Bronchial epithelial cell (primary cell): ENCODE data around the gene CLEC10A. TPM values are rescaled to one million over a fixed set of nuclear protein-coding genes. Genes with fewer than 3 reads are reported as not detected.
"Not testable (repeated sequence)": the region's sequence is repeated elsewhere in the genome, so short reads cannot be mapped to it uniquely, and the experiment has no call there.

Source experiments
- DNase-seq: peaks from one replicate; pipeline ENCODE4 v3.0.0-alpha.2; 2010; ENCODE audit warnings: low read depth
- FAIRE-seq: peaks from 2 replicates; lab custom pipeline; 2011; peaks lifted over from hg19 to GRCh38; lab: Jason Lieb, UNC
- H3K27me3 ChIP-seq: 2 replicates; pipeline ENCODE4 v1.5.1; 2011; ENCODE audit warnings: low read length; ENCODE audit not compliant: control insufficient read depth, insufficient read depth
- H3K36me3 ChIP-seq: 2 replicates; pipeline ENCODE4 v1.5.1; 2011; ENCODE audit warnings: low read length; ENCODE audit not compliant: control insufficient read depth, insufficient read depth
- H3K4me3 ChIP-seq: 2 replicates; pipeline ENCODE4 v1.5.1; 2011; ENCODE audit warnings: mild to moderate bottlenecking, low read depth, low read length, control low read depth
- total RNA-seq: library from RNA; depleted of rRNA; stranded (reverse); fragments of >200 nt; gene quantifications from 2 replicates; pipeline ENCODE4 v1.2.1, GENCODE V29; 2014
- TF ChIP-seq, protein P1 (sequence below): IDR thresholded peaks from 2 replicates; pipeline ENCODE4 v1.5.1; 2011; ENCODE audit warnings: mild to moderate bottlenecking, moderate library complexity, low read length, control low read depth, inconsistent platforms; ENCODE audit not compliant: insufficient read depth, severe bottlenecking

CLEC10A gene, protein sequence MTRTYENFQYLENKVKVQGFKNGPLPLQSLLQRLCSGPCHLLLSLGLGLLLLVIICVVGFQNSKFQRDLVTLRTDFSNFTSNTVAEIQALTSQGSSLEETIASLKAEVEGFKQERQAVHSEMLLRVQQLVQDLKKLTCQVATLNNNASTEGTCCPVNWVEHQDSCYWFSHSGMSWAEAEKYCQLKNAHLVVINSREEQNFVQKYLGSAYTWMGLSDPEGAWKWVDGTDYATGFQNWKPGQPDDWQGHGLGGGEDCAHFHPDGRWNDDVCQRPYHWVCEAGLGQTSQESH
- total RNA-seq, result not detected in 2 replicates

- DNase-seq (no peak), FAIRE-seq (no peak)
- Histone ChIP-seq H3K4me3 (no peak within 1 kb of the TSS), H3K36me3 (no peaks in the 10 kb centered on the region), H3K27me3 (no peaks in the 10 kb centered on the region)
- TF ChIP-seq, protein P1, sequence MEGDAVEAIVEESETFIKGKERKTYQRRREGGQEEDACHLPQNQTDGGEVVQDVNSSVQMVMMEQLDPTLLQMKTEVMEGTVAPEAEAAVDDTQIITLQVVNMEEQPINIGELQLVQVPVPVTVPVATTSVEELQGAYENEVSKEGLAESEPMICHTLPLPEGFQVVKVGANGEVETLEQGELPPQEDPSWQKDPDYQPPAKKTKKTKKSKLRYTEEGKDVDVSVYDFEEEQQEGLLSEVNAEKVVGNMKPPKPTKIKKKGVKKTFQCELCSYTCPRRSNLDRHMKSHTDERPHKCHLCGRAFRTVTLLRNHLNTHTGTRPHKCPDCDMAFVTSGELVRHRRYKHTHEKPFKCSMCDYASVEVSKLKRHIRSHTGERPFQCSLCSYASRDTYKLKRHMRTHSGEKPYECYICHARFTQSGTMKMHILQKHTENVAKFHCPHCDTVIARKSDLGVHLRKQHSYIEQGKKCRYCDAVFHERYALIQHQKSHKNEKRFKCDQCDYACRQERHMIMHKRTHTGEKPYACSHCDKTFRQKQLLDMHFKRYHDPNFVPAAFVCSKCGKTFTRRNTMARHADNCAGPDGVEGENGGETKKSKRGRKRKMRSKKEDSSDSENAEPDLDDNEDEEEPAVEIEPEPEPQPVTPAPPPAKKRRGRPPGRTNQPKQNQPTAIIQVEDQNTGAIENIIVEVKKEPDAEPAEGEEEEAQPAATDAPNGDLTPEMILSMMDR, result no peak
These were observed at the start of gene CLEC10A for GRCh38 chr17:7079581-7080455. Gene CLEC10A (minus strand): TSS chr17:7080251. CDS start chr17:7078812, 1,439 bp downstream.

GRCh38 chr17:7129311-7129710 lies 49.3 kb upstream of the CLEC10A start:
- DNase-seq, result no peak
- Histone ChIP-seq H3K36me3 (no peaks in the 10 kb centered on the region), H3K27me3 (no peaks in the 10 kb centered on the region), H3K4me3 (no peak overlapping the region)
- FAIRE-seq, result no peak
- TF ChIP-seq, protein P1, result no peak

- no peak overlapping the region for H3K4me3 ChIP-seq
- no peak for DNase-seq
These were observed 48.1 kb upstream of the CLEC10A start for GRCh38 chr17:7128160-7128559.

GRCh38 chr17:7127501-7127900 lies 47.5 kb upstream of the CLEC10A start:
- not testable (repeated sequence) for H3K4me3 ChIP-seq, FAIRE-seq, DNase-seq, H3K27me3 ChIP-seq, H3K36me3 ChIP-seq

More at GRCh38 chr17:7128160-7128559, 48.1 kb upstream of the CLEC10A start:
- H3K36me3 ChIP-seq, result no peaks in the 10 kb centered on the region
- no peaks in the 10 kb centered on the region for H3K27me3 ChIP-seq
- TF ChIP-seq, protein P1, result no peak
- FAIRE-seq, result no peak

DNA sequence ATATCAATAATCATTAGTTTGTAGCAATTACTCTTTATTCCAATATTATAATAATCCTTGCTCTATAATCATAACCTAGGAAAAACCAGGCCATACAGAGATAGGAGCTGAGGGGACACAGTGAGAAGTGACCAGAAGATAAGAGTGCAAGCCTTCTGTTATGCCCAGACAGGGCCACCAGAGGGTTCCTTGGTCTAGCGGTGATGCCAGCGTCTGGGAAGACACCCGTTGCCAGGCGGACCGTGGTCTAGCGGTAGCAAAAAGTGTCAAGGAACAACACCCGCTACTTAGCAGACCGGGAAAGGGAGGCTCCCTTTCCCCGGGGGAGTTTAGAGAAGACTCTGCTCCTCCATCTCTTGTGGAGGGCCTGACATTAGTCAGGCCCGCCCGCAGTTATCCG lies 46.3 kb upstream of the CLEC10A start:
- FAIRE-seq, H3K4me3 ChIP-seq, DNase-seq, H3K36me3 ChIP-seq, H3K27me3 ChIP-seq: not testable (repeated sequence)

GRCh38 chr17:7124923-7125322 lies 44.9 kb upstream of the CLEC10A start:
- TF ChIP-seq, protein P1, result no peak
- FAIRE-seq (no peak), DNase-seq (no peak)
- H3K27me3 ChIP-seq, result no peaks in the 10 kb centered on the region
- H3K4me3 ChIP-seq, result no peak overlapping the region
- no peaks in the 10 kb centered on the region for H3K36me3 ChIP-seq
